GM12891 (cell line): ENCODE measurements around the gene NOG.

Experiments
- DNase-seq: peaks from one replicate; pipeline ENCODE4 v3.0.0; 2011; ENCODE audit warnings: low spot score; ENCODE audit not compliant: insufficient read length
- FAIRE-seq: peaks from 2 replicates; lab custom pipeline; 2011; peaks lifted over from hg19 to GRCh38; lab: Jason Lieb, UNC
- PAX5 ChIP-seq: IDR thresholded peaks from 2 replicates; pipeline ENCODE4 v1.6.1; 2011; ENCODE audit warnings: low read length, moderate library complexity, mild to moderate bottlenecking; ENCODE audit not compliant: insufficient read depth, severe bottlenecking
- POLR2A ChIP-seq: IDR thresholded peaks from 2 replicates; pipeline ENCODE4 v1.6.1; 2011; ENCODE audit warnings: low read depth, low read length, control low read depth
- POLR2AphosphoS5 ChIP-seq: IDR thresholded peaks from 2 replicates; pipeline ENCODE4 v1.6.1; 2011; ENCODE audit warnings: low read depth, low read length, control low read depth
- POU2F2 ChIP-seq: IDR thresholded peaks from 2 replicates; pipeline ENCODE4 v1.6.1; 2011; ENCODE audit warnings: low read depth, mild to moderate bottlenecking, control low read depth, low read length, moderate library complexity
- SPI1 ChIP-seq: IDR thresholded peaks from 2 replicates; pipeline ENCODE4 v1.6.1; 2011; ENCODE audit warnings: low read depth, low read length, control low read depth
- TAF1 ChIP-seq: IDR thresholded peaks from 2 replicates; pipeline ENCODE4 v1.6.1; 2011; ENCODE audit warnings: low read depth, low read length, control low read depth

NOG gene

DNA sequence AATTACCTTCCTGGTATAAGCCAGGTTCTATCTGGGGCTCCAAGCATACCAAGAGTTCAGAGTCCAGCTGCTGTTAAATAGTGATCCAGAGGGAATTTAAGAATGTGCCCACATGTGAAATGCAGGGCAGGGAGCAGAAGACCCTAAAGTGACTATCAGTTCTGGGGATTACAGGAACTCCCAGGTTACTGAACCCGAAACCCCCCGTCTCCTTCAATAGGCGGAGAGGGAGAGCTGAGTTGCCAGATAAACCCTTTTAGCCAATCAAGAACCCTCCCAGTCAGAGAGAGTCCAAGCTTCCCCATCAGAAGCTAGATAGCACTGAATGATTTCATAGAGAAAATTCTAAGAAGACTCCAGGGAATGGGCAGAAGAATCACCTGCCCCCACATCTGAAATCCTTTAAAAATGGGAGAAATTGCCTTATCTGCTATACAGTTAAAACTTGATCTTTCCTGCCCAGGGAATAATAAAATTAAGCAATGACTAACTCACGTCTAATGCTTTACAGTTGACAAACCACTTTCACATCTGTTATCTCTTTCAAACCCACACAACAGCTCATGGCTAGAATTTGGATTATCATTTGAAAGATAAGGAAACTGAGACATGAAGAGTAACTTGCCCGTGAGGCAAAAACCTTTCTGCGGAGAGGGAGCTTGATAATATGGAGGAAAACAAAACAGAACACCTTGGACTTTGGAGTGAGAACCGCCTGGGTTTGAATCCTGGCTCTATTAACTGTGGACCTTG, 10.2 kb downstream of the NOG start:
- no peak for DNase-seq
- FAIRE-seq: no peak
- no peak for TF ChIP-seq POLR2A
- no peak for TF ChIP-seq SPI1
- TF ChIP-seq POLR2AphosphoS5: no peak
- no peak for TF ChIP-seq PAX5
- no peak for TF ChIP-seq POU2F2
- TF ChIP-seq TAF1: no peak

DNA sequence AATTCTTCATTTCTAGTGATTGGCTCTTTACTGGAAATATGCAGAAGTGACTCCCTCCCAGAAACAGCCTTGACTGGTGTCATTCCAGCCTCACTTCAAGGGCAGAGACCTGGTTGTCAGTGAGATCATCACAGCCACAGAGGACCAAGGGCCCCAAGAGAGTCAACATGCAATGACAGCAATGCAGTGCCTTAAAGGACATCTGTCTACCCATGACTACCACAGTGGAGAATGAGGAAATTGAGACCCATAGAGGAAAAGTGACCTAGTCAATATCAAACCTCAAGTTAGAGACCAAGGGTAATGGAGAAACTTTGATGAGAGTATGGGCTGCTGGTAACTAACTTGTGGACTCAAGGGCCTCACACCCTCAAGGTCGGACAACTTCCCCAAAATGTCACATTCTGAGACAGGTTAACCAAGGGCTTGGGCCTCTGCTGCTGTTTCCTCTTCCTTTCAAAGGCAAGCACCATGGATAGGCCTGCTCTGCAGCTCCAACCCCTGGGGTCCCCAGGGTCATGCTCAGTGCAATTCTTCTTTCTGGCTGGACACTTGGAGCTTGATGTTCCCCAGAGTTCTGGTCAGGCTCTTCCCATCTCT, 11.3 kb downstream of the NOG start:
- no peak for FAIRE-seq
- DNase-seq: no peak
- no peak for TF ChIP-seq PAX5
- no peak for TF ChIP-seq TAF1
- no peak for TF ChIP-seq SPI1
- no peak for TF ChIP-seq POLR2AphosphoS5
- no peak for TF ChIP-seq POLR2A
- TF ChIP-seq POU2F2: no peak

DNA sequence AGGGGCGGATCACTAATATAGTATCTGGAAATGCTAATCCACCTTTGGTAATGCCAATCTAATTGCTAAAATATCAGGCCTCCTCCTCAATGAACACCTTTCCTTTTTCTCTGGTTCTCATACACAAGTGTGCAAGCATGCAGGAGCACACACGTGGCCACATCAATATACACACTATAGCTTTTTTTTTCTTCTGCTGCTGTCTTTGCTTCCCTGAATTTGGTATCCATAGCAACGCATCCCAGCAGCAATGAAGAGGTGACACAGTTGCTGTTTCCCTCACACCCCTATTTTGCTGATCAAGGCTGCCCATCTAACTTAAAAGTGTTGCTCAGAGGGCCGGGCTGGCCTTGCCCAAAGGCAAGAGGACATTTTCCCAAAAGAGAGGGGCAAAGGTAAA, 15.4 kb downstream of the NOG start:
- TF ChIP-seq PAX5: no peak
- FAIRE-seq: no peak
- no peak for DNase-seq

DNA sequence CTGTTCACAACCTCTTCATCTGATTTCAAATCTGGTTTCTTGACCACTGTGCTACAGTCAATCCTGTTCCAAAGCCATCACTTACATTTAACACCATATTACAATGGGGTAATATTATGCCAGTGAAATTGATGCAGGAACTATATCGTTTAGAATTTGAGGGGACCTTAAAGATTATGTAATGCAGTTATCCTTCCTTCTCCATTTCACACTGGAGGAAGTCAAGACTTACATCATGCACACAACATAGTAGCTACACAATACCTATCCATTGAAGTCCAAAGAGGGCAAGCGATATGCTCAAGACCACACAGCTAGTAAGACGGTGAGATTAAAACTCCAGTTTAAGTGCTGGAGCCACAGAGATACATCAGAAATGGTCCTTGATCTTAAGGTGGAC, 16.8 kb downstream of the NOG start:
- DNase-seq (no peak), FAIRE-seq (no peak)
- TF ChIP-seq POLR2A: no peak
- no peak for TF ChIP-seq SPI1
- TF ChIP-seq TAF1: no peak
- TF ChIP-seq POU2F2: no peak
- TF ChIP-seq PAX5: no peak
- no peak for TF ChIP-seq POLR2AphosphoS5

DNA sequence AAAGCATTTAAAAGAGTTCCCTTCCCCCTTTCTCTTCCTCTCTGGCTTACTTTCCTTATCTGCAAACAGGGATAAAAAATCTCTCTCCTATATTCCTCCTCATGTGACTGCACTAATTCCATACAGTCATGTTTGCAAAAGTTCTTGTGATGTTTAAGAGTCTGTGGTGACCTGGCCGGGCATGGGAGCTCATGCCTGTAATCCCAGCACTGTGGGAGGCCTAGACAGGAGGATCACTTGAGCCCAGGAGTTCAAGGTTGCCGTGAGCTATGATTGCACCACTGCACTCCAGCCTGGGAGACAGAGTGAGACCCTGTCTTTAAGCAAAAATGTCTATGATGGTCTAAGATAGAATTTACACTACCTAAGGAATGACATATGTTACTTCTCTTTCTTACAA, 19.6 kb downstream of the NOG start:
- DNase-seq: no peak
- FAIRE-seq: no peak
- TF ChIP-seq POLR2AphosphoS5 (no peak), TAF1 (no peak), POU2F2 (no peak), POLR2A (no peak), SPI1 (no peak), PAX5 (no peak)

DNA sequence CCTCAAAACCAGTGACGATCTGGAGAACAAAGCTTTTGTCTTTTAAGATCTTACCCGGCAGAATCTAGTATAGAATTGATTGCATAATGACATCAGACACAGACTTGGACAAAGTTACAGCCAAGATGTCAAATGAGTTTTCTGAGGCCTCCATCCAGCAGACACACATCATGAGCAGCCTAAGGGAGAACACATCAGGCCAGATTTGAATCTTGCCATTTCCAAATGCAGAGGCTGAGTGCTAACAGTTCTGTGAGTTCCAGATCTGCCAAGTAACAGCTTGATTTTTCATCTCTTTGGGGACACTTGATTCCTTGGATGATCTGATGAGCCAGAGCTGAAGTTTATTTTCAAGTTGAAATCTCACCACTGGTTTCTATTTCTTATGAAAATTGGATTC, 21.0 kb downstream of the NOG start:
- TF ChIP-seq PAX5 (no peak), POLR2AphosphoS5 (no peak)
- no peak for FAIRE-seq
- DNase-seq: no peak

DNA sequence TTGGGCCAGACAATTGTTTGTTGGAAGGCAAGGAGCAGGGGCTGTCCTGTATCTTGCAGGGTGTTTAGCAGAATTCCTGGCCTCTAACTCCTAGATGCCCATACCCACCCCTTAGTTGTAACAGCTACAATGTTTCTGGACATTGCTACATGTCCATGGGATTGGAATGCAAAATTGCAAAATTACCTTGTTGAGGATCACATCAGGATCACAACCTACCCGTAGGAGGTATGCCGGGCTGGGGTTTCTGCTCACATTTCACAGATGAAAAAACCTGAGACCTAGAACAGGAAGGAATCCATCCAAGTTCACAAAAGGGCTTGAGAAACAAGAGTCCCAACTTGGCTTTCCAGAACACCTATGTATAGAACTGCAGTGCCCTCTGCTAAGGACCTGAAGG, 22.7 kb downstream of the NOG start:
- FAIRE-seq (no peak), DNase-seq (no peak)
- no peak for TF ChIP-seq PAX5
- no peak for TF ChIP-seq SPI1
- TF ChIP-seq POLR2AphosphoS5: no peak
- TF ChIP-seq TAF1: no peak
- TF ChIP-seq POLR2A: no peak
- TF ChIP-seq POU2F2: no peak

DNA sequence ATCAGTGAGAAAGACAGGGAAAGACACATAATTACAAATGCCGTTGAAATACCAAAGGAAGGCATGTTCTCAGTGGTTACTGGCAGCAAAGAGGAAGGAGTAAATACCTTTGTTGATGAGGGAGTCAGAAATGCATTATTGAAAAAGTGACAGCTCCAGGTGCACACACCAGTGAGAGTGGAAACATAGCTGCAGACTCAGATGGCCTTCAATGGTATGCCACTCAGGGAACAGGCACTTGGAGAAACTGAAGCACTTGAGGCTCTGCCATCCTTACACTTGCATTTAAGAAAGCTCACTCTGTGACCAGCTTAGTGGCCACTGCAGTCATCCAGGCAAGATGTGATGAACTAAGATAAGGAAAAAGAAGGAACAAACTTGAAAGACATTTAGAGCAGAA, 29.9 kb downstream of the NOG start:
- DNase-seq: no peak
- TF ChIP-seq PAX5: no peak
- TF ChIP-seq POU2F2: no peak
- no peak for TF ChIP-seq TAF1
- no peak for TF ChIP-seq POLR2AphosphoS5
- FAIRE-seq: no peak

DNA sequence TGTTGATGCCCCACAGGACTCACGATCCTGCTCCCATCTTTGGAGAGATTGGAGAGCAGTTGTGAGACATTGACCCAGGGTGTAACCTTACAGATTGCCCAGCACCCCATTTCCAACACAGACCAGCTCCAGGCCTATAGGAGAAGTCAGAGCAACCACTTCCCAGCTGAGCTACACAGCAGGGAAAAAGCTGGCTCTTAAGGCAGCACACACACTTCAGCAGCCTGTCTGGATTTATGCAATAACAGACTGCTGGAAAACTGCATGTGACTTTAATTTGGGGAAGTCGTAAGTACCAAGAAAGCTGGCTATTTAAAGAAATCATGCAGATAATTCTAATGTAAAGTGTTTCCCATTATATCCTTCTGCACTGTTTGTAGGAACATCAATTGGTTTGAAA, 30.8 kb downstream of the NOG start:
- no peak for TF ChIP-seq POU2F2
- no peak for TF ChIP-seq TAF1
- TF ChIP-seq PAX5: no peak
- no peak for TF ChIP-seq SPI1
- no peak for TF ChIP-seq POLR2AphosphoS5
- TF ChIP-seq POLR2A: no peak
- FAIRE-seq (no peak), DNase-seq (no peak)

DNA sequence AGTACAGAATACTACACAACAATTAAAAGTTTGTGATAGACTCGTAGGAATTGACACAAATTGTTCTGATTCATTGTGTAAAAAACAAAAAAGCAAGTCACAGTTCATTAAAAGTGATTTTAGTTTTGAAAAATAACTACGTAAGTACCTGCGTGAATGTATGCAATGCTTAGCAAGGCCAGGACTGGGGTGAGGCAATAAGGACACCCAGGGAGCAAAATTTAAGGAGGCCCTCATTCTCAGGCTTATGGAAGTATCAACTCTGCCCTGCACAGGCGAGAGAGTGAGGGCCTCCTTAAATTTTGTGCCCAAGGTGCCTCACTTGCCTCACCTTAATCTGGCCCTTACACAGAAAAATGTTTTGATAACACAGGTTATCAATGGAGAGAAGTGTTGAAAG, 31.4 kb downstream of the NOG start:
- no peak for TF ChIP-seq POLR2A
- TF ChIP-seq POLR2AphosphoS5: no peak
- no peak for TF ChIP-seq PAX5
- no peak for TF ChIP-seq TAF1
- TF ChIP-seq SPI1: no peak
- no peak for TF ChIP-seq POU2F2
- FAIRE-seq (no peak), DNase-seq (no peak)
